Right ventricle myocardium superior (tissue), 1 donor: ENCODE data around the gene ZXDA. TPM values are rescaled to one million over a fixed set of nuclear protein-coding genes. Genes with fewer than 3 reads are reported as not detected.

Experiments used
- ATAC-seq: fragments of 200-7000 bp; cut with Tn5 transposase; one replicate; pipeline ENCODE4 v1.9.1; 2020; ENCODE audit warnings: mild to moderate bottlenecking; ENCODE audit not compliant: poor library complexity
- DNase-seq: peaks from one replicate; pipeline ENCODE4 v3.0.0-alpha.2; 2020
- intact Hi-C: fragments of 100-400 bp; cut with DNase I; formaldehyde crosslinking; loops from one replicate; pipeline ENCODE4 v1.11.2; 2022
- total RNA-seq: library from RNA; stranded (reverse); fragmentation: NEBNext Ultra II Directional; extraction: Animal tissue kit (Norgen Biotek cat#: 25700); gene quantifications from one replicate; pipeline ENCODE4 v1.2.1, GENCODE V29; 2021
- donor health status: DM: no; HTN: yes; CAD: no; lungs with severe emphysema.

The ZXDA gene
- total RNA-seq, 1 donor from 2014 or later, result 3.6 TPM

- intact Hi-C loops, result no loop called here
- ATAC-seq (no peak), DNase-seq (no peak)
These were observed 10.4 kb downstream of the ZXDA start for GRCh38 chrX:57899906-57900305.

GRCh38 chrX:57899064-57899463 is 11.2 kb downstream of the ZXDA start:
- intact Hi-C loops, result no loop called here
- no peak for DNase-seq
- no peak for ATAC-seq

GRCh38 chrX:57871463-57871862 is 38.8 kb downstream of the ZXDA start:
- DNase-seq, result no peak
- ATAC-seq, result no peak
- intact Hi-C loops, result no loop called here

Other genes starting within 250 kb of the ZXDA start
- not detected for gene NLRP2B, start 230.2 kb downstream of the ZXDA start, total RNA-seq